SK-N-SH (cell line): ENCODE measurements around the gene UBE4B. TPM values are rescaled to one million over a fixed set of nuclear protein-coding genes. Genes with fewer than 3 reads are reported as not detected.

Source experiments
- CTCF ChIA-PET: fragments of 300-600, 350-600 bp; formaldehyde crosslinking; extraction: SDS; loops from one replicate; lab custom pipeline; 2021; lab: Yijun Ruan, JAX
- POLR2A ChIA-PET: fragments of 350-600 bp; sonication (Branson Sonifier 250); formaldehyde crosslinking; extraction: SDS; loops from one replicate; lab custom pipeline; 2020; ENCODE audit warnings: antibody characterized with exemption, inconsistent platforms; lab: Yijun Ruan, JAX
- DNase-seq: peaks from one replicate; pipeline ENCODE4 v3.0.0; 2012
- H2AFZ ChIP-seq: fragments of 200-600 bp; sonication (generic); 2 replicates; pipeline ENCODE4 v1.8.1; 2016; ENCODE audit warnings: antibody characterized with exemption, mild to moderate bottlenecking, low read depth
- H3F3A ChIP-seq: fragments of 200-600 bp; sonication (generic); replicated peaks from 2 replicates; pipeline ENCODE3; 2016; ENCODE audit warnings: antibody characterized with exemption, mild to moderate bottlenecking; ENCODE audit not compliant: insufficient read depth
- H3K27ac ChIP-seq, 2 experiments: fragments of 200-500 bp in 1 of 2; fragments of 200-600 bp in 1 of 2; sonication (Bioruptor generic) in 1 of 2; sonication (generic), shearing (Covaris generic) in 1 of 2; 2 replicates each; pipeline versions ENCODE4 v1.5.1 to v1.6.1; 2014 to 2016; ENCODE audit warnings: low read depth in 2 of 2, inconsistent platforms in 1 of 2, low read length in 1 of 2, mild to moderate bottlenecking in 1 of 2, mixed read lengths in 1 of 2
- H3K27me3 ChIP-seq: fragments of 200-600 bp; sonication (generic), shearing (Covaris generic); 2 replicates; pipeline ENCODE4 v1.6.1; 2016; ENCODE audit warnings: mixed run types; ENCODE audit not compliant: insufficient read depth
- H3K36me3 ChIP-seq, 2 experiments: fragments of 200-500 bp in 1 of 2; fragments of 200-600 bp in 1 of 2; sonication (Bioruptor generic) in 1 of 2; sonication (generic) in 1 of 2; replicated peaks in 1 of 2; 2 replicates each; pipeline versions ENCODE3 to v1.5.1; 2014 to 2016; ENCODE audit warnings: low read length in 1 of 2, mild to moderate bottlenecking in 1 of 2; ENCODE audit not compliant: insufficient read depth in 2 of 2, control insufficient read depth in 1 of 2
- H3K4me1 ChIP-seq, 2 experiments: fragments of 200-500 bp in 1 of 2; fragments of 200-600 bp in 1 of 2; sonication (Bioruptor generic) in 1 of 2; sonication (generic), shearing (Covaris generic) in 1 of 2; 2 replicates each; pipeline versions ENCODE4 v1.5.1 to v1.6.1; 2014 to 2016; ENCODE audit warnings: low read depth in 1 of 2, low read length in 1 of 2, mixed run types in 1 of 2; ENCODE audit not compliant: insufficient read depth in 2 of 2, control insufficient read depth in 1 of 2
- H3K4me2 ChIP-seq: fragments of 200-600 bp; sonication (generic), shearing (Covaris generic); 2 replicates; pipeline ENCODE4 v1.6.1; 2017; ENCODE audit warnings: mixed run types
- H3K4me3 ChIP-seq, 2 experiments: fragments of 200-500 bp in 1 of 2; fragments of 200-600 bp in 1 of 2; sonication (Bioruptor generic) in 1 of 2; sonication (generic), shearing (Covaris generic) in 1 of 2; 2 replicates each; pipeline versions ENCODE4 v1.5.1 to v1.8.1; 2014 to 2016; ENCODE audit warnings: low read depth in 2 of 2, inconsistent platforms in 1 of 2, low read length in 1 of 2, mild to moderate bottlenecking in 1 of 2, mixed read lengths in 1 of 2, moderate library complexity in 1 of 2
- H3K79me2 ChIP-seq: fragments of 200-600 bp; sonication (generic); 2 replicates; pipeline ENCODE4 v1.8.1; 2017; ENCODE audit warnings: mild to moderate bottlenecking; ENCODE audit not compliant: insufficient read depth
- H3K9ac ChIP-seq: fragments of 200-600 bp; sonication (generic); 2 replicates; pipeline ENCODE4 v1.6.1; 2017; ENCODE audit warnings: mixed run types
- H3K9me2 ChIP-seq: fragments of 200-600 bp; sonication (generic); 2 replicates; pipeline ENCODE4 v1.6.1; 2017; ENCODE audit warnings: mixed run types
- H3K9me3 ChIP-seq: fragments of 200-600 bp; sonication (generic); 2 replicates; pipeline ENCODE4 v1.6.1; 2017; ENCODE audit warnings: mixed run types, mild to moderate bottlenecking, moderate library complexity
- H4K20me1 ChIP-seq: fragments of 200-600 bp; sonication (generic); 2 replicates; pipeline ENCODE4 v1.6.1; 2017; ENCODE audit warnings: mild to moderate bottlenecking, mixed run types; ENCODE audit not compliant: insufficient read depth
- ELF1 ChIP-seq: IDR thresholded peaks from 2 replicates; pipeline ENCODE4 v1.4.0; 2012
- EZH2phosphoT487 ChIP-seq: fragments of 200-600 bp; sonication (generic); IDR thresholded peaks from 2 replicates; pipeline ENCODE4 v1.6.1; 2017; ENCODE audit warnings: low read depth, mixed run types, mild to moderate bottlenecking, antibody characterized with exemption, moderate library complexity, borderline replicate concordance
- FOXJ3 ChIP-seq: sonication (generic); formaldehyde crosslinking; IDR thresholded peaks from 2 replicates; pipeline ENCODE4 v1.5.1; 2020; ENCODE audit warnings: mild to moderate bottlenecking, missing genetic modification reagents
- GABPA ChIP-seq: IDR thresholded peaks from 2 replicates; pipeline ENCODE4 v1.4.0; 2012; ENCODE audit warnings: low read depth, mild to moderate bottlenecking
- GATA2 ChIP-seq: sonication (generic); formaldehyde crosslinking; IDR thresholded peaks from 2 replicates; pipeline ENCODE4 v1.5.0; 2020; ENCODE audit warnings: mild to moderate bottlenecking, missing genetic modification reagents
- MAX ChIP-seq: IDR thresholded peaks from 2 replicates; pipeline ENCODE4 v1.4.0; 2012; ENCODE audit warnings: low read depth
- MXI1 ChIP-seq: IDR thresholded peaks from 2 replicates; pipeline ENCODE4 v1.6.1; 2012; ENCODE audit warnings: mild to moderate bottlenecking, low read depth, low read length, improper control_type of control experiment
- NFIC ChIP-seq: IDR thresholded peaks from 2 replicates; pipeline ENCODE4 v1.4.0; 2012; ENCODE audit warnings: borderline replicate concordance
- NRF1 ChIP-seq: IDR thresholded peaks from 2 replicates; pipeline ENCODE4 v1.6.1; 2012; ENCODE audit warnings: low read depth, mild to moderate bottlenecking, low read length
- PBX3 ChIP-seq: IDR thresholded peaks from 2 replicates; pipeline ENCODE4; 2012
- RAD21 ChIP-seq: IDR thresholded peaks from 2 replicates; pipeline ENCODE4 v1.6.1; 2012; ENCODE audit warnings: mild to moderate bottlenecking, low read length
- RCOR1 ChIP-seq: fragments of 150-350 bp; IDR thresholded peaks from 2 replicates; pipeline ENCODE4 v1.6.1; 2017; ENCODE audit warnings: antibody characterized with exemption, low read length
- RXRA ChIP-seq: IDR thresholded peaks from 2 replicates; pipeline ENCODE4 v1.4.0; 2012; ENCODE audit warnings: low read depth, mild to moderate bottlenecking, borderline replicate concordance
- TCF12 ChIP-seq: IDR thresholded peaks from 2 replicates; pipeline ENCODE4 v1.4.0; 2012
- TEAD4 ChIP-seq: IDR thresholded peaks from 2 replicates; pipeline ENCODE4 v1.4.0; 2012; ENCODE audit warnings: mild to moderate bottlenecking, borderline replicate concordance; ENCODE audit not compliant: insufficient read depth
- YY1 ChIP-seq: IDR thresholded peaks from 2 replicates; pipeline ENCODE4 v1.4.0; 2012; ENCODE audit warnings: low read depth, mild to moderate bottlenecking
- WGBS: methylation state at CpG from one replicate; pipeline ENCODE4 v1.1.6; 2017; ENCODE audit warnings: low lambda C conversion rate; 5-methylcytosine and 5-hydroxymethylcytosine counted together
- polyA plus RNA-seq, 3 experiments: library from polyadenylated mRNA; depleted of rRNA; stranded (reverse); fragments of >200 nt; gene quantifications; 2 replicates each; pipeline ENCODE4 v1.2.3, GENCODE V29; 2012
- TF ChIP-seq, protein P1 (sequence below): fragments of 150-350 bp; IDR thresholded peaks from 2 replicates; pipeline ENCODE4 v1.6.1; 2016; ENCODE audit warnings: mild to moderate bottlenecking, low read depth, low read length

Gene UBE4B
- polyA plus RNA-seq, 1 of the 3 experiments (the other 2 are of a cell fraction), result 19.1 TPM

DNA sequence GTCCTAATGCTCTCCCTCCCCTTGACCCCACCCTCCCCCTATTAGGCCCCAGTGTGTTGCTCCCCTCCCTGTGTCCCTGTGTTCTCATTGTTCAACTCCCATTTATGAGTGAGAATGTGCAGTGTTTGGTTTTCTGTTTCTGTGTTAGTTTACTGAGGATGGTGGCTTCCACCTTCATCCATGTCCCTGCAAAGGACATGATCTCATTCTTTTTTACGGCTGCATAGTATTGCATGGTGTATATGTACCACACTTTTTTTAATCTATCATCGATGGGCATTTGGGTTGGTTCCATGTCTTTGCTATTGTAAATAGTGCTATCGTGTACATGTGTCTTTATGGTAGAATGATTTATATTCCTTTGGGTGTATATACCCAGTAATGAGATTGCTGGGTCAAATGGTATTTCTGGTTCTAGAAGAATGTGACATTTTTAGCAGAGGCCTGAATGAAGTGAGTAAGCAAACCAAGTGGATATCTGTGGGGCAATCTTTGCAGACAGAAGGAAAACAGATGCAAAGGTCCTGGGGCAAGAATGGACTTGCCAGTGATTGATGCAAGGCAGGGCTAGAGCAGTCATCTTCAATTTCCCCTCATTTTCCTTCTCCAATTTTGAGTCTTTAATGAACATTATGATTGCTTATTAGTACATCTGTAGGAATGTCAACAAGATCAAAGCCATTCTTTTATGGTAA lies 50.2 kb downstream of the UBE4B start:
- CTCF ChIA-PET, result no interaction called here
- Histone ChIP-seq H3K9me2 (no peaks in the 10 kb centered on the region), H3K9ac (no peak overlapping the region), H3K9me3 (no peaks in the 10 kb centered on the region), H3K36me3 (peaks cover 0 to 12% of the 10 kb centered on the region in 2 experiments), H3K27ac (no peak overlapping the region), H3F3A (peaks cover 3% of the 10 kb centered on the region), H3K4me2 (no peak overlapping the region), H2AFZ (no peak overlapping the region), H3K4me3 (no peak overlapping the region)
- DNase-seq, result no peak
- WGBS, result 59% methylated on average over 3 of the region's 3 CpGs
- TF ChIP-seq TEAD4 (no peak), NFIC (no peak), GATA2 (CRISPR knock-in tag) (no peak), MAX (no peak), RAD21 (no peak), TCF12 (peak; percentile 40), PBX3 (peak; percentile 61), RXRA (no peak), FOXJ3 (CRISPR knock-in tag) (no peak), NRF1 (no peak)
- TF ChIP-seq, all 33 proteins: peak for 2
- no peaks in the 10 kb centered on the region for H4K20me1 ChIP-seq
- H3K4me1 ChIP-seq, result no peaks in the 10 kb centered on the region; a peak in 1 of 4 replicates
- peaks cover 67% of the 10 kb centered on the region for H3K79me2 ChIP-seq
- no peaks in the 10 kb centered on the region for H3K27me3 ChIP-seq
- POLR2A ChIA-PET, result no interaction called here

GRCh38 chr1:10084045-10084444 lies 51.3 kb downstream of the UBE4B start:
- Histone ChIP-seq H3K27me3 (no peaks in the 10 kb centered on the region), H3K36me3 (peaks cover 0 to 12% of the 10 kb centered on the region in 2 experiments), H3F3A (peaks cover 3% of the 10 kb centered on the region), H3K4me2 (no peak overlapping the region), H3K27ac (no peak overlapping the region), H3K4me1 (no peaks in the 10 kb centered on the region; a peak in 1 of 4 replicates), H3K9ac (no peak overlapping the region), H3K9me3 (no peaks in the 10 kb centered on the region), H3K79me2 (peaks cover 63% of the 10 kb centered on the region), H3K4me3 (no peak overlapping the region), H3K9me2 (no peaks in the 10 kb centered on the region), H4K20me1 (no peaks in the 10 kb centered on the region), H2AFZ (no peak overlapping the region)
- ChIA-PET POLR2A (no interaction called here), CTCF (no interaction called here)
- no peak for DNase-seq
- WGBS, result 97% methylated on average over 3 of the region's 3 CpGs
- TF ChIP-seq GABPA (no peak), RCOR1 (no peak), MXI1 (no peak), YY1 (no peak), NRF1 (no peak), TEAD4 (no peak), NFIC (no peak), RXRA (no peak), EZH2phosphoT487 (no peak), ELF1 (no peak)
- TF ChIP-seq, protein P1, sequence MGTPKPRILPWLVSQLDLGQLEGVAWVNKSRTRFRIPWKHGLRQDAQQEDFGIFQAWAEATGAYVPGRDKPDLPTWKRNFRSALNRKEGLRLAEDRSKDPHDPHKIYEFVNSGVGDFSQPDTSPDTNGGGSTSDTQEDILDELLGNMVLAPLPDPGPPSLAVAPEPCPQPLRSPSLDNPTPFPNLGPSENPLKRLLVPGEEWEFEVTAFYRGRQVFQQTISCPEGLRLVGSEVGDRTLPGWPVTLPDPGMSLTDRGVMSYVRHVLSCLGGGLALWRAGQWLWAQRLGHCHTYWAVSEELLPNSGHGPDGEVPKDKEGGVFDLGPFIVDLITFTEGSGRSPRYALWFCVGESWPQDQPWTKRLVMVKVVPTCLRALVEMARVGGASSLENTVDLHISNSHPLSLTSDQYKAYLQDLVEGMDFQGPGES, result no peak
